Measurements from ENCODE around the gene UGT1A3.

The UGT1A3 gene

DNA sequence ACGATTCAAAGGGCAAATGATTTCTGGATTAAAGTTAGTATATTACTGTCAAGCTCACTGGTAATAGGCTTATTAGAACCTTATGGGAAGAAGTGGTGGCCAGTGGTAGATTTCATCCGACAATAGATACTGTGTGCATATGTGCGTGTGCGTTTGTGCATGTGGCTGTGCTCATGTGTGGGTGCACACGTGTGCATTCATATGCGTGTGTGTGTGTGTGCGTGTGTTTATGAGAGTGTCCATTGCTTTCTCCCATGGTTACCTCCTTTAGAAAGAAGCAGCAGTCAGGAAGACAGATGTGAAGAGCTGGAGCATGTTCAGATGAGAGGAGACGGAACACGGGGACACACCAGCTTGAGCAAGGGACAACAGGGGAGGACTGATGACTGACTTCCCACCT is 40.4 kb downstream of the UGT1A3 start:
- no peak overlapping the region for H3K4me3 ChIP-seq (ENCODE audit: low read depth, low read length, poor library complexity, severe bottlenecking)
- H3K9ac ChIP-seq (ENCODE audit: low read length) = no peak overlapping the region
- no peaks in the 10 kb centered on the region for H4K20me1 ChIP-seq (ENCODE audit: insufficient read depth, low read length)
- H3K36me3 ChIP-seq (ENCODE audit: insufficient read depth, low read length) = no peaks in the 10 kb centered on the region
- H3K4me2 ChIP-seq (ENCODE audit: low read length) = no peak overlapping the region
- no peaks in the 10 kb centered on the region for H3K9me2 ChIP-seq (ENCODE audit: low read depth, low read length)
- no peaks in the 10 kb centered on the region; the same call in 1 of the 2 replicates for H3K27me3 ChIP-seq (ENCODE audit: insufficient read depth, low read length)
- H3K9me3 ChIP-seq (ENCODE audit: low read length) = no peaks in the 10 kb centered on the region
- no peaks in the 10 kb centered on the region for H3K4me1 ChIP-seq (ENCODE audit: insufficient read depth, low read length, severe bottlenecking)
- H2AFZ ChIP-seq (ENCODE audit: low read length) = no peak overlapping the region
- TF ChIP-seq, protein P1, sequence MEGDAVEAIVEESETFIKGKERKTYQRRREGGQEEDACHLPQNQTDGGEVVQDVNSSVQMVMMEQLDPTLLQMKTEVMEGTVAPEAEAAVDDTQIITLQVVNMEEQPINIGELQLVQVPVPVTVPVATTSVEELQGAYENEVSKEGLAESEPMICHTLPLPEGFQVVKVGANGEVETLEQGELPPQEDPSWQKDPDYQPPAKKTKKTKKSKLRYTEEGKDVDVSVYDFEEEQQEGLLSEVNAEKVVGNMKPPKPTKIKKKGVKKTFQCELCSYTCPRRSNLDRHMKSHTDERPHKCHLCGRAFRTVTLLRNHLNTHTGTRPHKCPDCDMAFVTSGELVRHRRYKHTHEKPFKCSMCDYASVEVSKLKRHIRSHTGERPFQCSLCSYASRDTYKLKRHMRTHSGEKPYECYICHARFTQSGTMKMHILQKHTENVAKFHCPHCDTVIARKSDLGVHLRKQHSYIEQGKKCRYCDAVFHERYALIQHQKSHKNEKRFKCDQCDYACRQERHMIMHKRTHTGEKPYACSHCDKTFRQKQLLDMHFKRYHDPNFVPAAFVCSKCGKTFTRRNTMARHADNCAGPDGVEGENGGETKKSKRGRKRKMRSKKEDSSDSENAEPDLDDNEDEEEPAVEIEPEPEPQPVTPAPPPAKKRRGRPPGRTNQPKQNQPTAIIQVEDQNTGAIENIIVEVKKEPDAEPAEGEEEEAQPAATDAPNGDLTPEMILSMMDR (IDR thresholded peaks at IDR 0.05; ENCODE audit: low read length) = no peak
- no peak for TF ChIP-seq EZH2 (IDR thresholded peaks at IDR 0.05; ENCODE audit: borderline replicate concordance, low read length)
- H3K79me2 ChIP-seq (ENCODE audit: insufficient read depth, low read length) = no peaks in the 10 kb centered on the region
- no peaks in the 10 kb centered on the region for H3F3A ChIP-seq (ENCODE audit: insufficient read depth, low read length)
- no peak overlapping the region for H3K27ac ChIP-seq (ENCODE audit: low read depth, low read length, poor library complexity, severe bottlenecking)

DNA sequence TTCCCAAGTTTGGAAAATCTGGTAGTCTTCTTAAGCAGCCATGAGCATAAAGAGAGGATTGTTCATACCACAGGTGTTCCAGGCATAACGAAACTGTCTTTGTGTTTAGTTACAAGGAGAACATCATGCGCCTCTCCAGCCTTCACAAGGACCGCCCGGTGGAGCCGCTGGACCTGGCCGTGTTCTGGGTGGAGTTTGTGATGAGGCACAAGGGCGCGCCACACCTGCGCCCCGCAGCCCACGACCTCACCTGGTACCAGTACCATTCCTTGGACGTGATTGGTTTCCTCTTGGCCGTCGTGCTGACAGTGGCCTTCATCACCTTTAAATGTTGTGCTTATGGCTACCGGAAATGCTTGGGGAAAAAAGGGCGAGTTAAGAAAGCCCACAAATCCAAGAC is 43.3 kb downstream of the UGT1A3 start:
- TF ChIP-seq, protein P1 (IDR thresholded peaks at IDR 0.05; ENCODE audit: low read length) = no peak
- TF ChIP-seq EZH2 (IDR thresholded peaks at IDR 0.05; ENCODE audit: borderline replicate concordance, low read length) = no peak
- Histone ChIP-seq H3K9ac (ENCODE audit: low read length) (no peak overlapping the region), H3K4me2 (ENCODE audit: low read length) (no peak overlapping the region), H3F3A (ENCODE audit: insufficient read depth, low read length) (no peaks in the 10 kb centered on the region), H3K4me3 (ENCODE audit: low read depth, low read length, poor library complexity, severe bottlenecking) (no peak overlapping the region), H3K79me2 (ENCODE audit: insufficient read depth, low read length) (no peaks in the 10 kb centered on the region), H4K20me1 (ENCODE audit: insufficient read depth, low read length) (no peaks in the 10 kb centered on the region), H3K9me2 (ENCODE audit: low read depth, low read length) (no peaks in the 10 kb centered on the region), H3K27ac (ENCODE audit: low read depth, low read length, poor library complexity, severe bottlenecking) (no peak overlapping the region), H3K9me3 (ENCODE audit: low read length) (no peaks in the 10 kb centered on the region), H2AFZ (ENCODE audit: low read length) (no peak overlapping the region), H3K36me3 (ENCODE audit: insufficient read depth, low read length) (no peaks in the 10 kb centered on the region), H3K4me1 (ENCODE audit: insufficient read depth, low read length, severe bottlenecking) (no peaks in the 10 kb centered on the region), H3K27me3 (ENCODE audit: insufficient read depth, low read length) (no peaks in the 10 kb centered on the region; the same call in 1 of the 2 replicates)

DNA sequence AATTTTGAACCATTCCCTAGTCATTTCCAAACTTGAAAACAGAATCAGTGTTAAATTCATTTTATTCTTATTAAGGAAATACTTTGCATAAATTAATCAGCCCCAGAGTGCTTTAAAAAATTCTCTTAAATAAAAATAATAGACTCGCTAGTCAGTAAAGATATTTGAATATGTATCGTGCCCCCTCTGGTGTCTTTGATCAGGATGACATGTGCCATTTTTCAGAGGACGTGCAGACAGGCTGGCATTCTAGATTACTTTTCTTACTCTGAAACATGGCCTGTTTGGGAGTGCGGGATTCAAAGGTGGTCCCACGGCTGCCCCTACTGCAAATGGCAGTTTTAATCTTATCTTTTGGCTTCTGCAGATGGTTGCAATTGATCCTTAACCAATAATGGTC is 43.7 kb downstream of the UGT1A3 start:
- H3K4me3 ChIP-seq (ENCODE audit: low read depth, low read length, poor library complexity, severe bottlenecking) = no peak overlapping the region

More for the DNA sequence above, 43.7 kb downstream of the UGT1A3 start:
- no peaks in the 10 kb centered on the region for H3K9me2 ChIP-seq (ENCODE audit: low read depth, low read length)
- no peaks in the 10 kb centered on the region for H3F3A ChIP-seq (ENCODE audit: insufficient read depth, low read length)
- TF ChIP-seq EZH2 (IDR thresholded peaks at IDR 0.05; ENCODE audit: borderline replicate concordance, low read length) = no peak
- TF ChIP-seq, protein P1 (IDR thresholded peaks at IDR 0.05; ENCODE audit: low read length) = no peak
- H4K20me1 ChIP-seq (ENCODE audit: insufficient read depth, low read length) = no peaks in the 10 kb centered on the region
- no peak overlapping the region for H3K9ac ChIP-seq (ENCODE audit: low read length)
- H3K4me2 ChIP-seq (ENCODE audit: low read length) = no peak overlapping the region
- no peak overlapping the region for H3K27ac ChIP-seq (ENCODE audit: low read depth, low read length, poor library complexity, severe bottlenecking)
- H3K4me1 ChIP-seq (ENCODE audit: insufficient read depth, low read length, severe bottlenecking) = no peaks in the 10 kb centered on the region
- no peaks in the 10 kb centered on the region; the same call in 1 of the 2 replicates for H3K27me3 ChIP-seq (ENCODE audit: insufficient read depth, low read length)
- no peak overlapping the region for H2AFZ ChIP-seq (ENCODE audit: low read length)
- no peaks in the 10 kb centered on the region for H3K9me3 ChIP-seq (ENCODE audit: low read length)
- H3K79me2 ChIP-seq (ENCODE audit: insufficient read depth, low read length) = no peaks in the 10 kb centered on the region
- H3K36me3 ChIP-seq (ENCODE audit: insufficient read depth, low read length) = no peaks in the 10 kb centered on the region
